Upper lobe of left lung (tissue), 6 donors: ENCODE data around the gene MKRN1. TPM values are rescaled to one million over a fixed set of nuclear protein-coding genes. Genes with fewer than 3 reads are reported as not detected.
"Not testable (repeated sequence)": the region's sequence is repeated elsewhere in the genome, so short reads cannot be mapped to it uniquely, and the experiment has no call there.

ENCODE experiments used
- ATAC-seq, 2 donors: fragments of 200-7000 bp; cut with Tn5 transposase; one replicate each; pipeline ENCODE4 v1.9.1; 2022; ENCODE audit warnings: mild to moderate bottlenecking in 2 of 2, moderate library complexity in 2 of 2; ENCODE audit not compliant: low FRiP score in 2 of 2
- DNase-seq, 2 donors: peaks; one replicate each; pipeline ENCODE4 v3.0.0-alpha.2; 2019 to 2020
- H3K27ac ChIP-seq, 4 donors: fragments of 200-600 bp; sonication (generic); one replicate each; pipeline ENCODE4 v1.5.1; 2016 to 2019
- H3K27me3 ChIP-seq, 4 donors: fragments of 200-600 bp; sonication (generic); one replicate each; pipeline ENCODE4 v1.5.1; 2017 to 2019
- H3K36me3 ChIP-seq, 4 donors: fragments of 200-600 bp; sonication (generic); one replicate each; pipeline ENCODE4 v1.5.1; 2016 to 2019
- H3K4me1 ChIP-seq, 4 donors: fragments of 200-600 bp; sonication (generic); one replicate each; pipeline ENCODE4 v1.5.1; 2018 to 2019
- H3K4me3 ChIP-seq, 4 donors: fragments of 200-600 bp; sonication (generic); one replicate each; pipeline ENCODE4 v1.5.1; 2017 to 2019; ENCODE audit warnings: mild to moderate bottlenecking in 2 of 4, moderate library complexity in 1 of 4
- H3K9me3 ChIP-seq, 4 donors: fragments of 200-600 bp; sonication (generic); one replicate each; pipeline ENCODE4 v1.5.1; 2018 to 2019
- EP300 ChIP-seq, 4 donors: sonication (generic); formaldehyde crosslinking; IDR thresholded peaks; one replicate each; pipeline ENCODE4 v1.5.1; 2017; ENCODE audit warnings: antibody characterized with exemption in 4 of 4, control low read depth in 2 of 4
- POLR2A ChIP-seq, 4 donors: fragments of 450-650 bp; IDR thresholded peaks; one replicate each; pipeline ENCODE4 v1.5.1; 2016 to 2017; ENCODE audit warnings: antibody characterized with exemption in 4 of 4, mild to moderate bottlenecking in 2 of 4
- POLR2AphosphoS5 ChIP-seq, 2 donors: sonication (generic); formaldehyde crosslinking; IDR thresholded peaks; one replicate each; pipeline ENCODE4 v1.5.1; 2017; ENCODE audit warnings: antibody characterized with exemption in 2 of 2
- WGBS, 2 donors: methylation state at CpG; one replicate each; pipeline ENCODE4 v1.1.5; 2017 to 2018; 5-methylcytosine and 5-hydroxymethylcytosine counted together
- total RNA-seq, 6 donors: library from RNA; depleted of rRNA in 4 of 6; stranded (reverse); fragments of >200 nt in 4 of 6; gene quantifications; one replicate each; pipeline versions ENCODE4 v1.1.0 to v1.2.1, GENCODE V29; 2016 to 2021
- TF ChIP-seq, protein P1 (sequence below), 6 experiments: fragments of 450-650 bp in 4 of 6; fragments of 200-600 bp in 2 of 6; sonication (generic) in 2 of 6; IDR thresholded peaks; one replicate each; pipeline ENCODE4 v1.5.1; 2016 to 2019; ENCODE audit warnings: antibody characterized with exemption in 6 of 6
- donor health status: DM: no; HTN: no; CAD: no; lungs with moderate emphysema.
- donor health status: DM: no; HTN: yes; CAD: no; lungs with severe emphysema.

MKRN1 gene
- total RNA-seq, 6 donors from 2014 or later: 64.9 to 123 (median 97.9) TPM

DNA sequence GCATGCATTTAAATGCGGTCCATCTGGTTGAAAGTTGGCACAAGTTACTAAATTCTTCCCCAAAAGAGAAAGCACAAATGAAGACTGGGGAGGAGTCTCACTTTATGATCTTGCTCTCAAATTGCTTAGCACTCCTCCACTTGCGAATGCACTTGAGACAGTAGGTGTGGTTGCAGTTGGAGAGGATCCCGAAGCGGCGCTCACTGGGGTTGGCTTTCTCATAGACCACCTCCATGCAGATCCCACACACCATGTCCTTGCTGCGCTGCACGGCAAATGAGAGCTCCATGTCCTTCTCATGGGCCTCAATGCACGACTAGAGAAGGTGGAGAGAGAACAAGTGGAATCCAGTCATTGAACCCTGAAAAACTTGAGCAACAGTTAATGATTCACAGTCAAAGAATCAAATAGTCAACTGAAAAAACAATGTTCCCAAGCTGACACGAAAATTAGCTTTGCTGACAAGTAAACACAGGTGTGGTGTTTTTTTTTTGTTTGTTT, 22.7 kb downstream of the MKRN1 start:
- peaks cover 22 to 88% (median 59%) of the 10 kb centered on the region in 4 donors for H3K36me3 ChIP-seq
- WGBS, 2 donors: 72 to 82% methylated on average over 9 of the region's 9 CpGs
- DNase-seq (peak in 1 of 2 donors; percentile 26), ATAC-seq (no peak)
- no peaks in the 10 kb centered on the region for H3K27me3 ChIP-seq
- H3K9me3 ChIP-seq: no peaks in the 10 kb centered on the region
- TF ChIP-seq, protein P1, sequence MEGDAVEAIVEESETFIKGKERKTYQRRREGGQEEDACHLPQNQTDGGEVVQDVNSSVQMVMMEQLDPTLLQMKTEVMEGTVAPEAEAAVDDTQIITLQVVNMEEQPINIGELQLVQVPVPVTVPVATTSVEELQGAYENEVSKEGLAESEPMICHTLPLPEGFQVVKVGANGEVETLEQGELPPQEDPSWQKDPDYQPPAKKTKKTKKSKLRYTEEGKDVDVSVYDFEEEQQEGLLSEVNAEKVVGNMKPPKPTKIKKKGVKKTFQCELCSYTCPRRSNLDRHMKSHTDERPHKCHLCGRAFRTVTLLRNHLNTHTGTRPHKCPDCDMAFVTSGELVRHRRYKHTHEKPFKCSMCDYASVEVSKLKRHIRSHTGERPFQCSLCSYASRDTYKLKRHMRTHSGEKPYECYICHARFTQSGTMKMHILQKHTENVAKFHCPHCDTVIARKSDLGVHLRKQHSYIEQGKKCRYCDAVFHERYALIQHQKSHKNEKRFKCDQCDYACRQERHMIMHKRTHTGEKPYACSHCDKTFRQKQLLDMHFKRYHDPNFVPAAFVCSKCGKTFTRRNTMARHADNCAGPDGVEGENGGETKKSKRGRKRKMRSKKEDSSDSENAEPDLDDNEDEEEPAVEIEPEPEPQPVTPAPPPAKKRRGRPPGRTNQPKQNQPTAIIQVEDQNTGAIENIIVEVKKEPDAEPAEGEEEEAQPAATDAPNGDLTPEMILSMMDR (IDR thresholded peaks at IDR 0.05): no peak
- TF ChIP-seq POLR2A (IDR thresholded peaks at IDR 0.05): no peak
- TF ChIP-seq POLR2AphosphoS5 (IDR thresholded peaks at IDR 0.05): no peak
- no peak for TF ChIP-seq EP300 (IDR thresholded peaks at IDR 0.05)
- peak overlapping the region in 1 of 4 donors; percentile 19 for H3K27ac ChIP-seq
- no peak overlapping the region for H3K4me3 ChIP-seq
- peaks cover 5 to 10% (median 8%) of the 10 kb centered on the region in 4 donors for H3K4me1 ChIP-seq

DNA sequence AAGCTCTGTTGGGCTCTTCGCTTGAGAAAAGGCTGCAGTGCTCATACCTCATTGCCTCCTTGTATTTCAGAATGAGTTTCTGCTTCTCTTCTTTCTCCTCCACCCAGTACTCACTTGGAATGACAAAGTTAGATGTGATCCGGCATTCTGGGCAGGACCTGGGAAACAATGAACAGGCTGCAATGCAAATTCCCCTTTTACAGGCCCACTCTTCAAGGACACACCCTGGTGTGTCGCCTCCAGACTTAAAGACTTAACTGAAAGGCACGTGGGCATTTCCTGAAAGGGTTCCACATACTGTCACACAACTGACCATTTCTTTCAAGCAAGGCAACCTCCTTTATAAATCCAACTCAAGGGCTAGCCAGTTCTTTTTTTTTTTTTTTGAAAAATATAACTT, 23.6 kb downstream of the MKRN1 start:
- ATAC-seq (no peak), DNase-seq (no peak)
- Histone ChIP-seq H3K9me3 (no peaks in the 10 kb centered on the region), H3K36me3 (peaks cover 16 to 80% (median 52%) of the 10 kb centered on the region in 4 donors), H3K27me3 (no peaks in the 10 kb centered on the region), H3K4me3 (no peak overlapping the region), H3K27ac (no peak overlapping the region), H3K4me1 (peaks cover 7 to 10% (median 10%) of the 10 kb centered on the region in 4 donors)
- no peak for TF ChIP-seq POLR2A (IDR thresholded peaks at IDR 0.05)
- WGBS, 2 donors: 59 to 71% methylated on average over 4 of the region's 4 CpGs

DNA sequence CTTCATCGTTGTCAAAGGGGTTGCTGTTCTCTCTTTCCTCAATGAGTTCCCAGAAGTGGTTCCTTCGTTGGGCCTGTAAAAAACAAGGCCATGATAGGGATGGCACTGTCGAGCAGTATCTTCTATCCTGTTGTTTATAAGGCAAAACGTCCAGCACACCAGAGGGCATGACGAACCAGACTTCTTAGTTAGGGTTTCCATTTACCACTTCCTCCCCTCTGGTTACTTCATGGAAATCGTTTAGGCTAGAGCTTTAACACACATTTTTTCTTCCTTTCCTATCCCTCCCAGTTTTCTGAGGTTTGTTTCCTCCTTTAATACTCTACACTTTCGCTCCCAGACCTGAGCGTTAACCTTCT, 24.7 kb downstream of the MKRN1 start:
- WGBS, 2 donors: 73 to 80% methylated on average over 8 of the region's 8 CpGs
- Histone ChIP-seq H3K27ac (no peak overlapping the region), H3K36me3 (peaks cover 10 to 71% (median 51%) of the 10 kb centered on the region in 4 donors), H3K4me3 (no peak overlapping the region), H3K9me3 (no peaks in the 10 kb centered on the region), H3K27me3 (no peaks in the 10 kb centered on the region), H3K4me1 (peaks cover 7 to 16% (median 14%) of the 10 kb centered on the region in 4 donors)
- ATAC-seq (no peak), DNase-seq (no peak)
- no peak for TF ChIP-seq POLR2AphosphoS5 (IDR thresholded peaks at IDR 0.05)
- no peak for TF ChIP-seq POLR2A (IDR thresholded peaks at IDR 0.05)
- TF ChIP-seq EP300 (IDR thresholded peaks at IDR 0.05): no peak
- TF ChIP-seq, protein P1 (IDR thresholded peaks at IDR 0.05): no peak

DNA sequence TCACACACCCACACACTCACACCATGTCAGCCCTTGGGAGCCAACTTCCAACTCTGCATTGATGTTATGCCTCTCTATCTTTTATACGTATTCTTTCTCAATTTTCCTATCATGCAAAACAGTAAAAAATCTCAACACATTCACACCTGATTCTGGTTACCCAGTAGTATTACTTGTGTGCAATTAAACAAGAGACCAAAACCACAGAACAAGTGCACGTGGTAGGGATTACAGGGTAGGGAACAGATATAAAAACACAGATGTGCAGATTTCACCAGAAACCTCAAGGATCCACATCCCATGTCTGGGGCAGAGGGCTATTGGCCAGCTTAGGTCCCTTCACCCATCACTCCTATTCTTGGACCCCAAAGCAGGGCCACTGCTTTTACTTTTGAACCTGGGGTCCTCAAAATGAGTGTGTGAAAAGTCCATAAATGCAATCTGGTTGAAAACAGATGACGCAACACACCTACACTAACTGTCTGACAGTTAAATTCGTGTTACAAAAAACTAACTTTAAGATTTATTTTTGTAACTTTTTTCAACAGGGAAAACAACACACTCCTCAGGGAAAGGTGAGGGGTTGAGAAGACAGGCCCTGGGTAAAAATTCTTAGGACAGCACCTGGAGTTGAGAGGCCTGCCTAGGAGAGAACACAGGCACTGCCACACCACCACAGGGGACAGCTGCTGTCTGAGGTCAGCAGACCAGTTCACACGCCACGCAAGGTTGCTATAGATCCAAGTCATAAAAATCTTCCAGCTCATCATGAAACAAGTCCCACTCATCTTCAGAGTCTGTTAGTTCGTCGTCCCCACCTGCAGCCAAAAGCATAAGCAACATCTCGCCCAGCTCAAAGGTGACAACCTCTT, 25.3 kb downstream of the MKRN1 start:
- not testable (repeated sequence) for H3K4me3 ChIP-seq, H3K27me3 ChIP-seq, ATAC-seq, H3K9me3 ChIP-seq, H3K27ac ChIP-seq, DNase-seq
- H3K36me3 ChIP-seq: peaks cover 10 to 65% (median 50%) of the 10 kb centered on the region in 4 donors
- whole genome bisulfite sequencing, 2 donors: 83 to 90% methylated on average over 9 of the region's 9 CpGs
- peaks cover 7 to 18% (median 15%) of the 10 kb centered on the region in 4 donors for H3K4me1 ChIP-seq

DNA sequence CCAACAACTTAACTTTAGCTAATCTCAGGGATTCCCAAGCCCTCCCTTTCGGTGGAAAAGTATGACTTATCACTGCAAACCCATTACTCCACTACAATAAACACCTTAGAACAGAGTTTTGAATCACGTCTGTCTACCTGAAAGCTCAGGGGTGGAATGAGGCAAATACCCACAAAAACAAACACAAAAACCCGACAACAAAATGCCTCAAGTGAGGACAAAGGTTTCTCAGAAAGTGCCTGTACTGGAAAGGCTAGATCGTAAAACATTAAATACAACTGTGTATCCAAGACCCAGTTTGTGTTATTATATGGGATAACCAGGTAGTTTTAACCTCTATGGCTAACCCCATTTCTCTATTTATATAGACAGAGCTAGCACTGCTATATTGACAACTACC, 26.0 kb downstream of the MKRN1 start:
- H3K4me1 ChIP-seq: peaks cover 7 to 18% (median 15%) of the 10 kb centered on the region in 4 donors
- no peak for TF ChIP-seq EP300 (IDR thresholded peaks at IDR 0.05)
- no peak for TF ChIP-seq POLR2AphosphoS5 (IDR thresholded peaks at IDR 0.05)
- no peak for TF ChIP-seq POLR2A (IDR thresholded peaks at IDR 0.05)
- peaks cover 10 to 57% (median 43%) of the 10 kb centered on the region in 4 donors for H3K36me3 ChIP-seq
- no peak for ATAC-seq
- no peak for DNase-seq
- no peak overlapping the region for H3K4me3 ChIP-seq
- H3K9me3 ChIP-seq: no peaks in the 10 kb centered on the region
- WGBS, 2 donors: 91 to 96% methylated on average over 4 of the region's 4 CpGs
- no peak overlapping the region for H3K27ac ChIP-seq
- no peaks in the 10 kb centered on the region for H3K27me3 ChIP-seq

DNA sequence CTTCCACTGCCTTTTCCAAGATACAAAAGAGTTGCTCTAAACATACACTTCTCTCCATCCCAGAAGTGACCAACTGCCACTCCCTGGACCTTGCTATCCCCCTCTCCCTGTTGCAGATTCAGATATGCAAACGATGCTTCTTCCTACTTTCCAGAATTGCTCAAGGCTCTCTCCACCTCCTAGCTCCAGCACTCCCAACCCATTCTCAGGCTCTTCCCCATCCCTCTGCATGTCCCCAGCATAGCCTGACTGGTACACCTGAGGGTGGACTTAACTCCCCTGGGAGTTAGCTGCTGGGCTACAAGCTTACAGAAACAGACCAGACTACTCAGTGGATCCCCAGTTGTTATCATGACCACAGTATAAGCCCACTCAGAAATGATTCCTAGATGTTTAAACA, 27.6 kb downstream of the MKRN1 start:
- no peaks in the 10 kb centered on the region for H3K27me3 ChIP-seq
- peaks cover 10 to 44% (median 38%) of the 10 kb centered on the region in 4 donors for H3K36me3 ChIP-seq
- DNase-seq (no peak), ATAC-seq (no peak)
- no peak overlapping the region for H3K4me3 ChIP-seq
- no peak overlapping the region for H3K27ac ChIP-seq
- TF ChIP-seq, protein P1 (IDR thresholded peaks at IDR 0.05): no peak
- no peak for TF ChIP-seq POLR2AphosphoS5 (IDR thresholded peaks at IDR 0.05)
- no peak for TF ChIP-seq EP300 (IDR thresholded peaks at IDR 0.05)
- no peak for TF ChIP-seq POLR2A (IDR thresholded peaks at IDR 0.05)
- no peaks in the 10 kb centered on the region for H3K9me3 ChIP-seq
- 33 to 67% methylated on average over 1 of the region's 1 CpG for WGBS, 2 donors
- H3K4me1 ChIP-seq: peaks cover 7 to 16% (median 14%) of the 10 kb centered on the region in 4 donors
